HG03565 (cell line): ENCODE results near the gene TRAPPC10.
A peak's percentile ranks its signal among the peaks of the same experiment; 100 is the strongest.
"Not testable (repeated sequence)": the region's sequence is repeated elsewhere in the genome, so short reads cannot be mapped to it uniquely, and the experiment has no call there.

Source experiments
- ATAC-seq: cut with Tn5 transposase; IDR thresholded peaks from one replicate; pipeline ENCODE4 v1.9.1; 2021; ENCODE audit warnings: mild to moderate bottlenecking, moderate library complexity; ENCODE audit not compliant: unreplicated experiment

The TRAPPC10 gene

DNA sequence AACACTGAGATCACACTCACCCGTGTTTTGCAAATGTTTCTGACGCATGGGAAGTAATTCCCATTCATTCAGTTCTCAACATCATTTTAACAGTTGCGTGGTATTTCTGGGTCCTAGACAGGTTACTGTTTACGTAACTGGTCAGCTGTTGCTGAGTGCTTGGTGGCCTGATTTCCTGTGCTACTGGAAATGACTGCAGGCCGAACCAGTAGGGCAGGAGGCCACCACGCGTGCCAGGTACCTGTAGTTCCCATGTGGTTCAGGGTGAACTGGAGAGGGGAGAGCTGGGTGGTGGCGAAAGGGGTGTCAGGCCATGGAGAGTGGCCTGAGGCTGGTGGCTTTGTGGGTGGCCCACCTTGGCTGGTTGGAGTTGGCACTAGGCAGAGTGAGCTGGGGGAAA is 122.6 kb downstream of the TRAPPC10 start:
- ATAC-seq = not testable (repeated sequence)

DNA sequence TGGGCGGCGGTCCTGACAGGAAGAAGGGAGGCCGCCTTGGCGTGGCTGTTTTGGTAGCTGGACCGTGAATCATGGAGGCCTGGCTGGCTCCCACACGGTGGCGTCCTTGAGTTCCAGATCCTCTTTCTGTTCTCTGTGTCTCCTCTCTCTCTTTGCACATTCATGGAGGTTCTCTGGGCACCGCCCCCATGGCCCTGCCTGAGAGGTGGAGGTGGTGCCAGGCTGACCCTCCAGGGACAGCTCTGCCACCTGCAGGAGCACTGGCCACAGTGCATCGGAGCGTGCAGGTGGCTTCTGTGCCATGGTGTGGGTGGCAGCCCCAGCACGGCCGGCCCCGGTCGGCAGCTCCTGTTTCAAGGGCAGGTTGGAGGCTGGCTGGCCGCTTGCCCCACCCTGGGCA is 125.9 kb downstream of the TRAPPC10 start:
- not testable (repeated sequence) for ATAC-seq

DNA sequence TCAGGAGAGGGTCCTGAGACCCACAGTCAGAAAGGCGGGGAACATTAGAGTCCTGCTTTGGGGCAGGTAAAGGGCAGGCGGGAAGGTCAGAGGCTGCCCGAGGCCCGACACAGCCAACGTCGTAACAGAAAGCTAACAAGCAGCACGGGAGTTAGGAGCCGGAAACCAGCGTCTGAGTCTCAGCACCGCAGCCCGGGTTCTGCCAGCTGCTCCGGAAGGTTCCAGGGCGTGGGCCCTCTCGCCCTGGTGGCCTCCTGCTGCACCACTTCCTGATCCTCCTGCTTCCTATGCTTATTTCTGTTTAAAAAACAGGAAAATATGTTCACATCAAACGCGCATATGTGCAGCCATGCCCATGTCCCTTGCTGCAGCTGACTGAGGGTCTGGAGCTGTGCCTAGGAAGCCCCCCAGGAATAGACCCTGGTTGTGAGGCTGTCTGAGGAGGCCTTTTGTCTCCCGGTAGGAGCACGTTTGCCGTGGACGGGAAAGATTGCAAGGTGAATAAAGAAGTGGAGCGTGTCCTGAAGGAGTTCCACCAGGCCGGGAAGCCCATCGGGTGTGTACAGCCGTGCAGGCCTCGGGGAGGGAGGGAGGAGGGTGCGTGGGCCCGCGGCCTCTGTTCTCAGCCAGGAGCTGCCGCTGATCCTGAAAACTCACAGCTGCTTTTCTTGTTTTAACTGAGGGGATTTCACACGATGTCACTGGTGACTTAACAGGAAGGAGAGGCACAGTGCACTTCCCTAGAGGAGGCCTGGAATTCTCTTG is 127.9 kb downstream of the TRAPPC10 start:
- ATAC-seq = not testable (repeated sequence)

DNA sequence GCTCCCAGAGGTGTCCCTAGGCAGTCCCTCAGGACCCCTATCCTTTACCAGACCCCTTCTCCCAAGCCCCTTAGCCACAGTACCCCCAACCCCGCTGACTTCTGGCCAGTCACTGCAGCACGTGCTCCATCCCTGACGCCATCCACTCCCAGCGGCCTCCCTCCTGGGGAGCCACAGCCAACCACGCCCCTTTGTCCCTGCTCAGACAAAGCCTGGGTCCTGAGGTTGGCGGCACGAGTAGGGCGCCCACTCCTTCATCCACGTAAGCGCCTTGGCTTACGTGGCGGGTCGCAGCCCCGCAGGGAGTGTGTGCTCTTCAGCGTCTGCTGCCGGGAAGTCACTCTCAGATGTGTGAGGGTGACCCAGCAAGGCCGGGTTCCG is 128.4 kb downstream of the TRAPPC10 start:
- not testable (repeated sequence) for ATAC-seq

DNA sequence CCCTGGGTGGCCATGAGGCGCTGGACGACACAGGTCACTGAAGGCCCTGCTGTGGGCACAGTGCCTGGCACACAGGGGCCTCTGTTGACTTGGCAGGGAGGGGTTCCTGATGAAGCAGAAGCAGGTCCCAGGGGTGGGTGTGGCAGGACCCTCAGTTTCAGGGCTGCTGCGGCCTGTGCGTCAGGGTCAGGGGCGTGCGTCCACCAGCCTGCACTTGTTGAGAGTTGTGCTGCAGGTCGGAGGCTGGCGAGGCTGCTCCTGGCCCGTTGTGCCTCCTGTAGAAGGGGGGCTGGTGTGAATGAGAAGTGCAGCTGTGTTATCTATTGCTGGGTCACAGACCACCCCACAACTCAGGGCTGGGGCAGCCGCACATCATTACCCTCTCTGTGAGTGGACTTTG is 130.4 kb downstream of the TRAPPC10 start:
- not testable (repeated sequence) for ATAC-seq

DNA sequence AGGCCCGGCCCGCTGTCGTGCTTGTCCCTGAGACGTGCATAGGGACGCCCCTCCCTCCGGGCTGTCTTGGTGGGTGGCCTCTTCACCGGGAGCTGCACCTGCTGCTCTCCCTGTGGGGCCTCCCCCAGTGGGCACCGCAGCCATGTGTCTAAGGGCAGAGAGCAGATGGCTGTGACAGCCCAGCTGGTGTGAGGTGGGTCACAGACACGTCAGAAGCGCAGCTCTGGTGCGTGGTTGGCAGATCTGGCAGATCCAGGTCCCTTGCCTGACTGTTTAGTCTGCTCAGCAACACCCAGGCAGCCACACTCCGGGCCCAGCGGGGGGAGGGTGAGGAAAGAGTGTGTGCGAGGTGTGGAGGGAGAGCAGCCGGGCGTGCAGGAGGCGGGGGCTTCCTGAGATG is 131.3 kb downstream of the TRAPPC10 start:
- not testable (repeated sequence) for ATAC-seq

DNA sequence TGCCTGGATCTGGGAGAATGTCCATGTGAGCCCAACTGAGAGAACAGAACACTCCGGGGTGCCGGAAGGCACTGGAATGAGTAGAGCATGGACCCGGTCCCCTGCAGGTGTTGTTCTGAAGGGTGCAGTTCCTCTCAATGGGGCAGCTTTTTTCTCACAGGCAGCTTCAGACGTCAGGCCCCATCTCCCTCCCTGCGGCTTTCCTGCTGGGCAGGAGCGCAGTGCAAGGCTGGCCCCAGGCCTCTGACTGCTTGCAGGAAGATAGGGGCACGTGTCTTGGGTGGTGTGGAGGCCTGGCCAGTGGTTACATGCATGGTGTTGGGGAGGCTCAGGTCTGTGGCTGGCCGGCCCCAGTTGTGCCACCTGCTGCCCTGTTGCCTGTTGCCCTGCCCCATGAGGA is 131.9 kb downstream of the TRAPPC10 start:
- ATAC-seq = not testable (repeated sequence)

DNA sequence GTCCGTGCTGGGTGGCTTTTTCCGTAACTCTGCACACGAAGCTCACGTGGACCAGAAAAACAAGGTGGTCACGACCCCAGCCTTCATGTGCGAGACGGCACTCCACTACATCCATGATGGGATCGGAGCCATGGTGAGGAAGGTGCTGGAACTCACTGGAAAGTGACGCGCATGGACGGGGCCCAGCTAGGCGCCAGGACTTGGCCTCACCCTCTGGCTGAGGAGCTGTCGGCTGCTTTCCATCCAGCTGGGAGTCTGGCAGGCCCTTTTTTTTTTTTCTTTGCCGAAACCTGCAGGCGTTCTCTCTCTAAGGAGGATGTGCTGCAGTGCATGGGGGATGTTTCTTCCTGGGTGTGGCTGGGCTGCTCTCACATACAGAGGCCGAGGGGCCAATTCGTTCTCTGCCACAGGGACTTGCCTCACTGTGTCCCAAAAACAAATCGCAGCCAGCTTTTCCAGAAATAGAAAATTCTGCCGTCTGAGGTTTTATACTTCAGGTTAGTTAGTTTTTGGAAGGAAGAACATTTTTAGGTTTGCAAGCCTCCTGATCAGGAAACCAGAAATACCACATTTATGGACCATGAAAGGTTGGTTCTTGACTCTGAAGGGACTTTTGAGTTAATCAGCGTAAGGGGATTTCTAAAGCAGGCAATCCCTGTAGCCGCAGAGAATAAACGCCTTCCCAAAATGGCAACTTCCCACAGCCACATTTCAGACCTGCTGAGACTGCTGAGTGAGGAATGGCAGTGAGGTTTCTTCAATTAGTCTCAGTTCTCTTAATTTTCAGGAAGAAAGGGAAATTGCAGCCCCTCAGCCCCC is 132.9 kb downstream of the TRAPPC10 start:
- not testable (repeated sequence) for ATAC-seq

DNA sequence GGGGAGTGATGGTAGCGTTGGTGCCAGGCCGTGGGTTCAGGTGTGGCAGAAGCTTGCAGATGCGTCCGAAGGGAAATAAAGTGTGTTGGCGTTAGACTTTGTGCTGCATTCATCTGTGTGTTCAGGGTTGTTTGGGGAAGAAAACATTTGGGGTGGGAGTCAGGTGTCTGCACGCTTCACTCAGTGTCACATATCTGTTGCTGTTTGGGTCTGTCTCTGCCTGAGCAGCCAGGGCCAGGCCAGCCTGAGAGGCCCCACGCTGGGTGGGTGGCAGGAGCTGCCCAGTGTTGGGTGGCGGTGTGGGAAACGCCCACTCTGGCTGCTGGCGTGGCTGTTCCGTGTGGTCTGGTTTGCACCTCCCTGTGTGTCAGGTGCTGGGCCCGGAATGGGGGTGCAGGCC is 133.5 kb downstream of the TRAPPC10 start:
- not testable (repeated sequence) for ATAC-seq

DNA sequence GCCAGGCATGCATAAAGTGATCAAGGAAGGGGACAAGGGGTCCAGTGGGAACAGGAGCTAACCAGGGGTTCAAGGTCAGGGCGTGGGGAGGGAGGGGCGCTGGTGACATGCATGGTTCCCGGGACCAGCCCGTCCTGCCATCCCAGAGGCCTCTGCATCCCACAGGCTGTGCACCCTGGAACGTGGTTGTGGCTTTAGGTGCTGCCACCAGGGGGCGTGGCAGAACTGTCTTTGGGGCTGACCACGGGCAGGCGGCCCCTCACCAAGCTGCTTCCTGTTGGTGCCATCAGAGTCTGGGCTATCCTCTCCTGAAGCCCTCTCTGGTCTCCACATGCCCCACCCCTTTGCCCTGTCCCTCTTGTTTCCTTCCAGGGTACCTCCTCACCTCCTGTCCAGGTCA is 135.0 kb downstream of the TRAPPC10 start:
- ATAC-seq = not testable (repeated sequence)

DNA sequence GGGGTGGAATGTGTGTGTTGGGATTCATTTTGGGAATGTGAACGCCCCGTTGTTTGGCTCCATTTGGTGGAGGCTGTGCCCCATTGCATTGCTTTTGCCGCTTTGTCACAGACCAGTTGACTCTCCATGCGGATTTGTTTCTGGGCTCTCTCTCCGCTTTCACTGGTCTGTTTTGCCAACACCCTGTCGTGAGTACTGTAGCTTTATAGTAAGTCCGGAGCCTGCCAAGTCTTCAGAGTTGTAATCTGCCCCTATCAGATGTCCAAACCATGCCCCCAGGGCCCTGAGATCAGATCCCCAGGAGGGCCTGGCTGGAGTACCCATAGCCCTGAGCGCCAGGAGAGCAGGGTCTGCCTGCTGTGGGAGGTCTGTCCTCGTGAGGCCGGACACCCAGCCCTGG is 138.1 kb downstream of the TRAPPC10 start:
- not testable (repeated sequence) for ATAC-seq

DNA sequence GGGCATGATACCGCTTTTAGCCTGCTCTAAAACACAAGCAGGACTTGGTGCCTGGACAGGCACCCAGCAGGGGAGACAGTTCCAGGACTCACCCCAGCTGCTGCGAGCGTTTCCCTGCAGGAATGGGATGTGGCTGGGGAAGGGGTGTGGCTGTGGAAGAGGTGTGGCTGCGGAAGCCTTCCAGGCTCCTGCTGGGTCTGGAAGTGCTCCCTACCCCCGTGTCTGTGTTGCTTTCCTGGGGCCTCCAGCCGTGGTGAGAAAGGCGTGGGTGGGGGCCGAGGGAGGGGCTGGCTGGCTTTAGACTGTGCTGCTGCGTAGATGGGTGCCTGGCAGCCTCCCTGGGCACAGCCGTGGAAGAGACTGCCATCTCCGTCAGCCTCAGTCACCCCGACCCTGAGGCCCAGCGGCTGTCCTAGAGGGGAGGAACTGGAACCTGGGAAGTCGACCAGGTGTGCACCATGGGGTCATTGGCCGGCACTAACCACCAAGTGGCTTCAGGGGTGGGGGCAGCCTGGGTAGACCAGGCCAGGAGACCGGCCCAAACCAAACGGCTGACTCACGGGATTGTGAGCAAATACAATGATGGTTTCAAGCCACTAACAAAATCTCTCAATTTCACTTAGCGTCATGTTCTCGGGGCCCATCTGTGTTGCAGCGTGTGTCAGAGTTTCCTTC is 141.2 kb downstream of the TRAPPC10 start:
- not testable (repeated sequence) for ATAC-seq

DNA sequence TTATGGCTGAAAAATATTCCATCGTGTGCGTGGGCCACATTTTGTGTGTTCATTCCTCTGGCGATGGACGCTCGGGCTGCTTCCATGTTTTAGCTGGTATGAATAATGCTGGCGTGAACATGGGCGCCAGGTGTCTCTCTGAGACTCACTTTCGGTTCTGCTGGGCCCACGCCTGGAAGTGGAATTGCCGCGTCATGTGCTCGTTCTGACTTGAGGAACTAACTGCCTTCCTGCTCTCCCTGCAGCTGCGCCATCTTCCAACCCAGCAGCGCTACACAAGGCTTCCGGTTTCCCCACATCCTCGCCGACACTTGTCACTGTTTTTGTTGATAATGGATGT is 141.8 kb downstream of the TRAPPC10 start:
- ATAC-seq = not testable (repeated sequence)

DNA sequence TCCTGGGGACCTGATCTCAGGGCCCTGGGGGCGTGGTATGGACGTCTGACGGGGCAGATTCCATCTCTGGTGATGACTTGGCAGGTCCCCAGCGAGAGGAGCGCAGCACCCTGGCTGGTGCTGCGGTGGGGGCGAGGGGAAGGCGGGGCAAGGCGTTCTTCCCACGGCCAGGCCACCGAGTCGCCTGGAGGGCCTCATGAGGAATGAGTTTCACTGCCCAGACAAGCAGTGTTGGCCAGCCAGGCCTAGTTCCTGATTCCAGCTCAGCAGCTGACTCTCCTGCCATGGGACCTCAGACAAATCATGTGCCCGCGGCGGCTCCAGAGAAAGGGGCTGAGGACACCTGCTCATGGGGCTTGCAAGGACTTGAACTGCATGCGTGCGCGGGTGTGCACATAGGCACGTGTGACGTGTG is 142.7 kb downstream of the TRAPPC10 start:
- peak; percentile 13 for ATAC-seq

DNA sequence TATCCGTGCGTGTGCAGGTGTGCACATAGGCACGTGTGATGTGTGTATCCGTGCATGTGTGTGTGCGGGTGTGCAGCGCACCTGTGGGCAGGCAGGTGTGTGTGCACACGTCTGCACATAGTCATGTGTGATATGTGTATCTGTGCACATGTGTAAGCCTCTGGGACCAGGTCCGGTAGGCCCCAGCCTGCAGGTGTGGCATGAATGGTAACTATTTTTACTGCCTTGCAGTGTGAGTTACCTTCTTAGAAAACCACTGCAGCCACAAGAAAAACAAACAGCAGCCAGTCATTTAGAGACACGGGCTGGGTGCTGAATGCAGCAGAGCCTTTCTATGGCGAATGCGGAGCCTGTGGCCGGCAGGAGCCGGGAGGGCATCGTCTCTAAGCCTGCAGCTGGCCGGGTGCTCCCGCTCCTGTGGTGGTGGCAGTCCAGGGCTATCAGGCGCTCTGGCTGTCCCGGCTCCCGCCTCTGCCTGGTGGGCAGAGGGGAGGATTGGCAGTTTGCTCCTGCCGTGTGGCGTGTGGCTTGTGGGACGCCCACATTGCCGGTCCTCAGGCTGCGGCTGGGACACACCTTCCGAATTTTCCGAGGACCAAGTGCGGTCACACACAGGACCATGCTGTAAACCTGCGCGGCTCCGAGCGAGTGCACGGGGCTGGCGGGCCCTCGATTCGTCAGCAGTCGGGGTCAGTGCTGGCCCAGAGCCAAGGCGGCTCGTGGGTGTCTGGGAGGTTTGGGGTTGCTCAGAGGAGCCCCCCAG is 143.3 kb downstream of the TRAPPC10 start:
- ATAC-seq = peak; percentile 46

DNA sequence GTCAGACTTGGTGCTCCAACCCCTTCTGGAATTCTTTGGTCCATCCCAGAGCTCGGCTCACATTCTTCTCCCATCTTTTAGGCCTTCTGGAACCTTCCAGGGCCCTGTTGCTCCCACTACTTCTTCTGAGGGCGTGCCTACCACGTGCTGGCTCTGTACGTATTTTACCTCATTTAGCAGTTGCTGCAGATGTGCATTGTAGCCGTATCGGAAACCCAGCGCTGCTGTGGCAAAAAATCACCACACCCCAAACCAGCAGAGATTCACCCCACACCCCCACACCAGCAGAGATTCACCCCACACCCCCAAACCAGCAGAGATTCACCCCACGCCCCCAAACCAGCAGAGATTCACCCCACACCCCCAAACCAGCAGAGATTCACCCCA is 143.9 kb downstream of the TRAPPC10 start:
- not testable (repeated sequence) for ATAC-seq
